GM19023 (cell line): ENCODE data around the gene TEX28.

Experiments
- ATAC-seq: cut with Tn5 transposase; IDR thresholded peaks from one replicate; pipeline ENCODE4 v1.9.1; 2021; ENCODE audit warnings: mild to moderate bottlenecking, moderate library complexity; ENCODE audit not compliant: unreplicated experiment

The TEX28 gene, protein sequence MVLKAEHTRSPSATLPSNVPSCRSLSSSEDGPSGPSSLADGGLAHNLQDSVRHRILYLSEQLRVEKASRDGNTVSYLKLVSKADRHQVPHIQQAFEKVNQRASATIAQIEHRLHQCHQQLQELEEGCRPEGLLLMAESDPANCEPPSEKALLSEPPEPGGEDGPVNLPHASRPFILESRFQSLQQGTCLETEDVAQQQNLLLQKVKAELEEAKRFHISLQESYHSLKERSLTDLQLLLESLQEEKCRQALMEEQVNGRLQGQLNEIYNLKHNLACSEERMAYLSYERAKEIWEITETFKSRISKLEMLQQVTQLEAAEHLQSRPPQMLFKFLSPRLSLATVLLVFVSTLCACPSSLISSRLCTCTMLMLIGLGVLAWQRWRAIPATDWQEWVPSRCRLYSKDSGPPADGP

DNA sequence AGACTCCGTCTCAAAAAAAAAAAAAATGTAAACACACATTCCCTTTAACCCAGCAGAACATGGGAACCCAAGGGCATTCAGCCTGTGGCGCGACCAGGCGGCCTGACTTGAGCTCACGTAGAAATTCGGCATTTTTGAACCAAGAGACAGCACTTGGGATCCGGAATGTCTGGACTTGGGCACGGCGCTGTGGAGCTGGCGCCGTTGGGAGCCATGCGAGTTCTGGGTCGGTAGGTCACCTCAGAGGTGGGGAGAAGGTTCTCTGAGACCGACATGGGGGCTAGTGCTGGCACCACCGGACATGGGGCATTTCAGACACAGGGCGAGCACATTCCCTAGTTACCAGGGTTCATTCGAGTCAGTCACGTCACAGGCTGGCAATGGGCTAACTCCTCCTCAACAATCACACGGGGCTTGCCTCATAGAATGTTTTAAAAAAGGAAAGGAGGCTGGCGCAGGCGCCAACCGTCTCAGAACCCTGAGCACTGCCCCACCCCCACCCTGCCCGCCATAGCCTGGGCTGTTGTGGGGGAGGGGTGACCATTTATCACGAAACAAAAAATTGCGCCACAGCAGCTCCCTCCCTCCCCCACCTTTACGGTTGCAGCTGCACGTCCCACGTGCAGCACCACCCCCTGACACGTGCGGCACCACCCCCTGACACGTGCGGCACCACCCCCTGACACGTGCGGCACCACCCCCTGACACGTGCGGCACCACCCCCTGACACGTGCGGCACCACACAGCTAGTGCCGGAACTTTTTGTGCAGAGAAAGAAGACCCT lies at the start of gene TEX28:
TSS of gene TEX28 (minus strand) at position 334 of the 784 bp plus-strand sequence. CDS start 3,007 bp downstream, outside the sequence.
- no peak for ATAC-seq

DNA sequence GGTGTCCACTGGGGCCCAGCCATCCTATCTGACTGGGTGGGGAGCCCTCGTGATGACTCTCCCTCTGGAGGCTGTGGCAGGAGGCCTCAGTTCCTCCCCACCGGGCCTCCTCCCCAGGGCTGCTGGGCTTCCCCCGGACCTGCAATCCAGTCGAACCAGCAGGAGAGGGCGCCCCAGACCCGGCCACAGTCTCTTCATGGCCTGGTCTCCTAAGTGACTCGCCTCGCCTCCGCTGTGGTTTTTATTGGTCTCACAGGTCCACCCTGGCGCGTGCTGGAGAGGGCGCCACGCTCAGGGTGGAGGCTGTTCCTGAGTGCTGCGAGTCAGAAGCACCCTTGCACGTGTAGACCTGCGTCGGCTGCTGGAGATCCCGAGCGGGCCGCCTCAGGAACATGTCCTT lies 48.7 kb upstream of the TEX28 start:
- peak; percentile 25 for ATAC-seq

DNA sequence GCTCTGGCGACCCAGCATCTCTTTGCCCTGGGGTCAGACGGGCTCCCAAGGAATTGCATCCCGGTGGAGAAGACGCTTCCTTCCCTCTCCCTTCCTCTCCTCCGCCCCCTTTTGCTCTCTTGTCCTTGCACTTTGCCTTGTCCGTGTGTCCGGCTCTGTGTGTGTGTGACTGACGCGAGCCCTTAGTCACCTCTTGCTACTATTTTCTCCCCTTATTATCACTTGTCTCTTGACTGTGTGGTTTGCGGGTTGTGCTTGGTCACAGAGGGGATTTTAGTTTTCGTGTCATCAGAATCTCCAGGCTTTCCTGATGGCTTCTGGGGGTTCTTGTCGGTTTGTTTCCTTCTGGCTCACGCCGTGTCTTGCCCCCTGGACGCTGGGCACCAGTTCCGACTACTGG lies 48.1 kb upstream of the TEX28 start:
- ATAC-seq = peak; percentile 6

DNA sequence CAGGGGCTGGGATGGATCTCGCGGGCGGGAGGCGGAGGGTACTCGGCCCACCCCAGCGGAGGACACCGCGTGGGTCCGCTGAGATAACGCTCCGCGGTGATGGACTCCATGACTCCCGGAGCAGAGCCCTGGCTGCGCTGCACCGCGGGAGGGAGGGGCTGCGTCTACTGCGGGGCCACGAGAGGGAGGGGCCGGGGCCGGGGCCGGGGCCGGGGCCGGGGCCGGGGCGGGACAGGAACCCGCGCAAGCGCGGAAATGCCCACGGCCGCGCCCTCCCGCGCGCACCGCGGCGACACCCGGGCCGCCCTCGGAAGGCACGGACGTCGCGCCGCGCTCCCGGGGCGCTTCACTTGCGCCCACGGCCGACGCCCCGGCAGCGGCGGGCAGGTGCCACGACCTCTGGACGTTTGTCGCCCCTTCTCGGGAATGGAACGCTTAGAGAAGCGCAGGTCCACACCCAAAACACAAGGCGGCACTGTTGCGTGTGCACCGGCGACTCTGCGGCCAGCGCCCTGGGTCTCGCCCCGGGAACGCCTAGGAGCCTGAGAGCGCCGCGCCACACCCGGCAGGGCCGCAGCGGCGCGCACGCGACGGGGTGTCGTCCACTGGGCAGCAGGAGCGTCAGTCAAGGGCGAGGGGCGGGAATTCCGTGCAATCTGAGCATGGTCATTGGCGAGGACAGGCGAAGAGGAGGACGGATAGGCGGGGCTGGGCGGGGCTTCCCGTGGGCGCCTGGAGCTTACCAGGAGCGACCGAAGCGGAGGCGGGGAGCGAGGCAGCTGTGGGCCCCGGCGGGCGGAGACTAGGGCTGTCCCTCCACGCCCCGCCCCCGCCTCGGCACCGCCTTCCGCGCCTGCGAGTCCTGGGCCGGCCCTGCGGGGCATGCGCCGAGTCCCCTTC lies 46.7 kb upstream of the TEX28 start:
- peak; percentile 69 for ATAC-seq

DNA sequence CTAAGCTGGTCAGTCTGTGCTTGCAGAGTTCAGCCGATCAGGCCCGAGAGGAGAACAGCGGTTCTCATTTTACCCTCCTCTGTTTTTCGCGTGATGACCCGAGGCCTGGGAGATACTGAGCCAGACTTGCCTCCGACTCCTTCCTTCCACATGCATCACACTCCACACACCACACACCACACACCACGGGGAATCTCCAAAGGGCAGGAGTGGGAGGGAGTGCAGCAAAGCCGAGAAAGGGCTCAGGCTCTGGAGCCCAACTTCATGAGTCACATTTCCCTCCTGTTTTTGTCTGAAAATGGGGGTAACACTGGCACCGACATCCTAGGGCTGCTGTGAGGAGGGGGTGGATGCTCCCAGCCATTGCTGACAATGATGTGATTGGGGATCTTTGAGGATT lies 39.6 kb upstream of the TEX28 start:
- ATAC-seq = no peak

DNA sequence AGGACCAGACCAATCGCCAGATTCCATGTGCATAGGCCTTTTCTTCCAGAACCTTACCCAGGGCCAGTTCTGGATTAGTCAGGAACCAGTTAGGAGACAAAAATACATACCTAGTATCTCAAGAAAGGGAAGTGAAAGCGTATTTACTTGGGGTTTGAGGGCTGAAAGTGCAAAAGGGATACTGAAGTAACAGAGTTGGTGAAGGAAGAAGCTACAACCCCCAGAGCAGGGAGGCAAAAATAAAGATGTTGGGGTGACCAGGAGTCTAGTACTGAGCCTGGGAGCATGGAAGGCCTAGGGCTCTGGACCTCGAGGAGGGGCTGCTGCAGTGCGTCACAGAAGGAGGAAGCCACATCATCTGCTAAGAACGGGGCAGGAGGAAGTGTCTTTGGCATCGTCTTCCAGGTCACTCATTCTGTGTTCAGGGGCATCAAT lies 38.9 kb upstream of the TEX28 start:
- ATAC-seq = no peak

DNA sequence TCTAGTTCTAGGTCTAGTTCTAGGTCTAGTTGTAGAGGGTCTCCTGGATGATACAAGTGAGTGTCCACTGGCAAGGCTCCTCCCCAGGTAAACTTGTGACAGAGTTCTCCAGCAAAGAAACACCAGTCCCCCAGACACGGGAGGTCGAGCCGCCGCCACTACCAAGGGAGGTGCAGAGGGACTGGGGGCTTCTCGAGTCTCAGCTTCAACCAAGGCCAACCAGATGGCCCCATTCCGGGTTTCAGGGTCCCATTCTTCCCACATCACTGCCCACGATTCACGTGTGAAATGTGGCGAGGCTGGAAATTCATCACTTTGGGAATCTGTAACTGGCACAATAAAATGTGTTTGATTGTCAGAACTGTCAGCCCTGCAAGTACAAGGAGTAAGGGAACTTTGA lies 38.2 kb upstream of the TEX28 start:
- no peak for ATAC-seq

DNA sequence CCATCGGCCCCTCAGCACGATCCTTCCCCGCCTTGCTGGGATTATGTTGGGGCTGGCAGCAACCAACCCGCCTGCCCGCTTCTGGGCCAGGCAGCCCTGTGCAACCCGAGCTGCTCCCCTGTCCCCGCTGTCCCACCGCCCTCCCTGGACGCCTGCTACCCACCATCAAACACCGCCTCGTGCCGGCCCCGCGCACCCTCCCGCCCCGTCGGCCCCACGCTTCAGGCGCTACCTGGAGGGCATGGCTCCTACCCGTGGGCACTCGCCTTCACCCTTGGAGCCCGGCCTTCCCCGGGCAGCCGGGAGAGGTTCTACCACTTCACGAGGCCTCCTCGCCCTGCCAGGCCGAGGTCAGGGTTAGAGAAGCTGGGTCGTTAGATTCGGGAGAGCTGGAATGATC lies 37.6 kb upstream of the TEX28 start:
- ATAC-seq = no peak

DNA sequence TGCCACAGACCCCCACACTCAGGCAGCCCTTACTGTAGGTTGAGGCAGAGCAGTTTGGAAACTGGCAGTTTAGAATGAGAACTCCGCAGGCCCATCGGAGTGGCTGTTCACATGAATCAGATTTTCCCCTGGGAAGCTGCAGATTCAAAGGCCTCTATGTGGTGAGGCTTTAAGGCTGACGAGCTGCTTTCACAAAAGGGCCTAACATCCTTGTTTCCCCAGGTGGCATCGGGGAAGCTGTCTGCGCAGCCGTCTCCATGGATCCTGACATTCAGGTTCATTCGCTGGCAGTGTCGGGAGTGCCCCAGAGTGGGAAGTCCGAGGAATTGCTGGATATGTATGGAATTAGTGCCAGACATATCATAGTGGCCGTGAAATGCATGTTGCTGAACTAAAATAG lies 34.4 kb upstream of the TEX28 start:
- no peak for ATAC-seq

DNA sequence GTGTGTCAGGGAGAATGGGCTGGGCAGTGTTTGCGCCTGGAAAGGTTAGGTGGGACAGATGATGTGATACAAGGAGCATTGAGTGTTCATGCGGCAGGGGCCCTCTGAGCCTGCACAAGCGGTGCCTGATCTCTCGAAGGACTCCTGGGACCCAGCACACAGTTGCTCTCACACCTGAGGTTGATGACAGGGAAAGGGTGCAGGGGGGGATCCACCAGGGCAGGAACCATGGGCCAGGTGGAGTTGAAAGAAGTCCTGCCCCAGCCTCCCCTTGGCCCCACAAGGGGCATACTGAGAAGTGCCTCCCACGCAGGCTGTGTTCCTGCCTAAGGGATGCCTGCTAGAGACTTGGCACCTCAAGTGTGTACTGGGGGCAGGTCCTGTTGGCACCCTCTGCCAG lies 33.7 kb upstream of the TEX28 start:
- no peak for ATAC-seq

DNA sequence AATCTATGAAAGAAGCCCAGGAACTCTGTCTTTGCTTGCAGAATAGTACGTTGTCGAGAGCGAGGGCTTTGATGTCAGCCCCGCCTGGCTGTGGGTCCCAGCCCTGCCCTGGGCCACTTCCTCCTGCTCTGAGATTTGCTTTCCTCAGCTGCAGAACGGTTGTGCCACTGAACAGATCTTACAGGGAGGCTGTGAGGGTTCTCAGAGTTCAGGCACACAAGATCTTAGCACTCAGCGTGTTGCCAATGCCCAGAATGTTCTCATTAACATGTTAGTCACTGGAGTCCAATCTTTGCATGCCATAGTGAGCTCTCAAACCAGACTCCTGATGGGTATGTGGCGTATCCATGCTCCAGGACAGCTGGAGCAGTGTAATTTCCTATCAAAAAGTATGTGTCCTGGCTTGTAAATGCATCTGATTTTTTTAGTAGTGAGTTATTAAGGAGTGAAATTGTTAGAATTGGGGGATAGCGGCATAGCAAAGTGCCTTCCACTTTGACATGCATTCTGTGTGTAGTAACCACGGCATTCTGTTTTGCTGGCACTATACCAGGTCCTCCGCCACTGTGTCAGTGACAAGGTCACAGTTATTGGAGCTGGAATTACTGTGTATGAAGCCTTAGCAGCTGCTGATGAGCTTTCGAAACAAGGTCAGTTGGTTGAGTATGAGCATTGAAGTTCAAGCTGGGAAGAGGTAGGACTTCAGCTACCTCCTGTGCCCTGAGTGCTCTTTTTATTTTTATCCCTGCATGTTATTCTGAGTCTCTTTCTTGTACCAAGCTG lies 32.3 kb upstream of the TEX28 start:
- ATAC-seq = no peak

DNA sequence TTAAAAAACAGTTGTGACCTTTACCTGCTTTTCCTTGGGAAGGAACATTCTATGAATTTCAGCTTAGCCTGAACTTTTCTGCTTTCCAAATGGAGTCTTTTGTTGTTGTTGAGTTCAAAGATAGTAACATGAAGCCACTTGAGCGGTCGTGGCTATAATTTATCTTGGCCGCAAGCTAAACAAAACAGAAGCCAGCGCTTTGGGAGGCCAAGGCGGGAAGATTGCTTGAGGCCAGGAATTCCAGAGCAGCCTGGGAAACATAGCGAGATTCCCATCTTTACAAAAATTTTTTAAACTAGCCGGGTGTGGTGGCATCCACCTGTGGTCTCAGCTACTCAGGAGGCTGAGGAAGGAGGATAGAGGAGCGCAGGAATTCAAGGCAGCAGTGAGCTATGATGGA lies 30.6 kb upstream of the TEX28 start:
- ATAC-seq = no peak

DNA sequence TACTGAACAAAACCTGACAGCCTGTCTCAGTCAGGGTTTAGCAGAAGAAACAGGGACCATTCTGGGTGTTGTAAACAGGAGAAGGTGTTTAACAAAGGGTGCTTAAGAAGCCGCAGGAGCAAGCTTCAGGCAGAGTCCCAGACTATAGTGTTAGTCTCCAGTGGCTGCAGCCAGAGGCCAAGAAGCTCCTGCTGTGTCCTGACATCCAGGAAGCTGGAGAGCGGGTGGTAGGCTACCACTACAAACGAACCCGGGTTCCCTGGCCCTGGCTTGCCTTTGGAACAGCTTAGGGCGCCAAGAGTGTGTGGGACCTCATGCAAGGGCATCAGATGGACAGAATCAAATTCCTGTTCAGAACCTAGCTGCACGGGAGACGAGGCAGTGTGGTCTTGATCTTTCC lies 28.6 kb upstream of the TEX28 start:
- ATAC-seq = no peak

DNA sequence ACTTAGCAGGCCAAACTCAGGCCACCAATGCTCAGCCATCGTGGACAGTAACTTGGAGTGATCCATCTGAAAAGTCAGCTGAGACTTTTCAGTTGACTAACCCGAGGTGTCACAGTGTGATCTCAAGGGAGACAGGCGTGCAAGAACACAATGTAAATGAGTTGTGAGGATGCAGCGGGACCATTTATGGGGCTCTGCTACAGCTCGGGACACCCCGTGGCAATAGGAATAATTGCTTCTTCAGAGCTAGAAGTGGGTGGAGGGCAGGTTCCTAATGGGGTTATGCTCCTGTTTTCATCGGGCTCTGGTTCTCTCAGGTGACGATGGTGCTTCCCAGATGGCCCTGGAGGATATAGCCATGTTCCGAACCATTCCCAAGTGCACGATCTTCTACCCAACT lies 28.0 kb upstream of the TEX28 start:
- ATAC-seq = no peak

DNA sequence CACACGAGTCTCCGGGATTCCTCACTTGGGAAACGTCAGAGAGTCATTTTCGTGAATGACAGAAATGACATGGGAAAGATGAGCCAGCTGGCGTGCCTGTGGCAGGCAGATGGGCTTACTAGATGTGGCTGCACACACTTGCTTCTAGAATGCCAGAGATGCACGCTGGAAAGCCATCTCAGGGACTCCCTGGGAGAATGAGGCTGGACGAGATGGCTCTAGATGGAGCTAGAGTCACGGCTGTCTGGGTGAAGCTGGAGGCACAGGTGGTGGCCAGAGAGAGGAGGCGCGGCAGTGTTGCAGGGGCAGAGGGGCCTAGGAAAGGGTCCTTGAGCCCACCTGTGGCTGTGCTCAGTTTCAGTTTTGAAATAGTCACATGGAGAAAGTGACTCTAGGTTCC lies 26.7 kb upstream of the TEX28 start:
- no peak for ATAC-seq

DNA sequence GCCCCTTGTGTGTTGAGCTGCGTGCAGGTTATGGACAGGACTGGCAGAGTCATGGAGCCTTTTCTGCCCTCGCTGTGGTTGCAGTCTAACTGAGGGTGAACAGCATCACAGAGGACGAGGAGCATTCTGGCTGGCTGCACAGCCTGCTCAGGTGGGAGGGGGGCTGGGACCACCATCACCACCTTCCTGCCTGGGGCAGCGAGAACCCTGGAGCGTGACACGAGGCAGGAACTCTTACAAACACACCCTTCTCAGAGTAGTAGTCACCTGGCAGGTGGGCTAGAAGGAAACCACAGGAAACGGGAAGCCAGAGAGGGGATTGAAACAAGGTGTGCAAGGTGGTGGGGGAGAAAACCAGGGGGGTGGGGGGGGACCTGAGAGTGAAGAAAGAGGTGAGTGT lies 26.2 kb upstream of the TEX28 start:
- ATAC-seq = no peak

DNA sequence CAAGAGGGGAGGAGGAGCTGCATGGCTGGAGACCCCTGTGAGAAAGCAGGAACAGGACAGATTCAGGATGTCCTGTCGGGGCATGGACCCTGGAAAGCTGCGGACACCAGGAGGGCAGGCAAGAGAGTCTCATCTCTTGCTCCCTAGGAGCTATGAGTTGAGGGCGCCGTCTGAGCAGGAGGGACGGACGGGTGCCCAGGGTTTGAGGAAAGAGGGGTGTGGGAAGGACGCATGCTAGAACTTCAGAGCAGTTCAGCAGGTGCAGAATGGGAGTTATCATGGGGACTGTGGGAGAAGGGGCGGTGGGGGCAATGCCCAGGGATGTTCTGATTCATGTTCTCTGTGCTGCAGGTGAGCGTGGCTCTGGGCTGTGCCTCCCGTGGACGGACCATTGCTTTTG lies 25.5 kb upstream of the TEX28 start:
- ATAC-seq = no peak

DNA sequence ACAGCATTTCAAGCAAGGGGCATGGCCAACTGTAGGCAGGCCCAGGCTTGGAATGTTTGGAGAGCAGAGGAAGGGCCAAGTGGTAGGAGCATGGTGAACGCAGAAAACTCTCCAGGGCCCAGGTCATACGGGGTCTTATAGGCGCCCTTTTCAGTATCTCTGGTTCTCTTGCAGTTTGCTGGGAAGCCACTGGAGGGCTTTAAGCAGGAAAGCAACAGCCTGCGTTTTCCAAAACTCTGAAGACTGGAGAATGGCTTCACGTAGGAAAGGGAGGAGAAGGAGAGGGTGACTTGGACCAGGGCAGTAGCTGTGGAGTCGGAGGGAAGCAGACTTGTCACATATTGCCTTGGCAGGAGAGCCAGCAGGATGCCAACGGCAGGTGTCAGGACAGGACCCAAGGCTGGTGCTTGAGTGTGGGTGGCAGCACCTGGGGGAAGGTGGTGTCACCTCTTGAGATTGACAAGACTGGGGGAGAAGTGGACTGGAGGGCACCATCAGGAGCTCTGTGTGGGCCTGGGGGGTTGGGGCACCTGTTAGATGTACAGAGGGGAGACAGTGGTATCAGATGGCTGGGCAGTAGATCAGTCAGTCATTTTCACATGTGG lies 22.6 kb upstream of the TEX28 start:
- no peak for ATAC-seq

DNA sequence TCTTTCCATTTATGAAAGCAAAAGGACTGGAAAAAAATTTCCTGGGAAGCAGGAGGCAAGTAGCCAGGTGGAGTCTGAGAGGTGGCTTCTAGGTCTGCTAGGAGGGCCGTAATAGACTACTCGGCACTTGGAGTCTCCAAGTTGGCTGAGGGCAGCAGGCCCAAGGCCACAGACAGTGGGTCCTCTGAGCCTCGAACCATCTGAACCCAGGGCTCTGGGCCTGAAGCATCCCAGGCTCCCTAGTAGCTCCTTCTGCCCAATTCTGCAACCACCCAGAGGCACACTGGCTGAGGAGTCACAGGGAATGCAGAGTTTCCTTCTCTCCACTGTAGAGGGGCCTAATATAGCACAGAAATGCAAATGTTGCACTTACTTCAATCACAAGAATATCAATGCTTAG lies 20.5 kb upstream of the TEX28 start:
- no peak for ATAC-seq

DNA sequence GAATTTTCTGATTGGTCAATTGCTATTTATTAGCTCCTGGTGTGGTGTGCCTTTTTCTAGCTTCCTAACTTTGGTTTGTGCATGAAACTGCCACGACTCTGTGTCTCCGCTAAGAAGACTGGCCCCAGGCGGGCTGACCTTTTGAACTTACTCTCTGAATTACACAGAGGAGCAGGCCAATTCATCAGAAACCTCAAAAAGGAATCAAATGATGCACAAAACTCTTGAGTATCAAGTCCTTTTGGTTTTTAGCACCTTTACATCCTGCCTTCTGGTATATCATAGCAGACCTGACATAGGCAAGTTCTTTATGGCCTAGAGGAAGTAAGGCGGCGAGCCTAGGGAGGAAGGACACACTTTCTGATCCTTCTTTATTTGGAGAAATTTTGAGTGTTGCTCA lies 18.2 kb upstream of the TEX28 start:
- ATAC-seq = no peak
